Chondrocyte (in vitro differentiated cells): ENCODE measurements around the gene RXRG. TPM values are rescaled to one million over a fixed set of nuclear protein-coding genes. Genes with fewer than 3 reads are reported as not detected.

Experiments
- DNase-seq: peaks from one replicate; pipeline ENCODE4 v3.0.0; 2021; ENCODE audit warnings: mixed read lengths, low spot score
- H3K27ac Mint-ChIP-seq: one replicate; pipeline ENCODE4 v1.8.0; 2021; ENCODE audit warnings: mild to moderate bottlenecking, moderate library complexity, mixed read lengths; ENCODE audit not compliant: unreplicated experiment
- H3K27me3 Mint-ChIP-seq: 2 replicates; pipeline ENCODE4 v1.8.0; 2021; ENCODE audit warnings: low read depth, mixed read lengths
- H3K36me3 Mint-ChIP-seq: 2 replicates; pipeline ENCODE4 v1.8.0; 2021; ENCODE audit warnings: low read depth, mixed read lengths
- H3K4me1 Mint-ChIP-seq: 2 replicates; pipeline ENCODE4 v1.8.0; 2021; ENCODE audit warnings: low read depth, mild to moderate bottlenecking, mixed read lengths
- H3K4me3 Mint-ChIP-seq: one replicate; pipeline ENCODE4 v1.8.0; 2021; ENCODE audit warnings: mild to moderate bottlenecking, moderate library complexity, mixed read lengths; ENCODE audit not compliant: unreplicated experiment
- H3K9me3 Mint-ChIP-seq: 2 replicates; pipeline ENCODE4 v1.8.0; 2021; ENCODE audit warnings: low read depth, mixed read lengths
- CTCF ChIP-seq: fragments of 200-600 bp; sonication (generic); IDR thresholded peaks from 2 replicates; pipeline ENCODE4 v1.5.0; 2021; ENCODE audit warnings: antibody characterized with exemption, mild to moderate bottlenecking, moderate library complexity
- total RNA-seq: library from RNA; stranded (reverse); gene quantifications from 3 replicates; pipeline ENCODE4 v1.2.1, GENCODE V29; 2021

RXRG gene
- total RNA-seq, 1 donor from 2014 or later, result not detected

GRCh38 chr1:165395901-165396300, 49.0 kb downstream of the RXRG start:
- DNase-seq, result no peak
- TF ChIP-seq CTCF, result no peak
- Mint-ChIP-seq H3K27me3 (peaks cover 40% of the 10 kb centered on the region), H3K4me3 (no peak overlapping the region), H3K27ac (no peak overlapping the region), H3K9me3 (no peaks in the 10 kb centered on the region), H3K36me3 (no peaks in the 10 kb centered on the region), H3K4me1 (peaks cover 8% of the 10 kb centered on the region)

- H3K4me1 Mint-ChIP-seq, result peaks cover 8% of the 10 kb centered on the region
- H3K27me3 Mint-ChIP-seq, result peaks cover 40% of the 10 kb centered on the region
- no peaks in the 10 kb centered on the region for H3K9me3 Mint-ChIP-seq
- no peak overlapping the region for H3K27ac Mint-ChIP-seq
- TF ChIP-seq CTCF, result no peak
- DNase-seq, result no peak
- no peaks in the 10 kb centered on the region for H3K36me3 Mint-ChIP-seq
- no peak overlapping the region for H3K4me3 Mint-ChIP-seq
Measured at GRCh38 chr1:165395478-165395877, 49.4 kb downstream of the RXRG start.

- Mint-ChIP-seq H3K27ac (no peak overlapping the region), H3K9me3 (no peaks in the 10 kb centered on the region), H3K4me3 (peak overlapping the region; percentile 31), H3K4me1 (peaks cover 8% of the 10 kb centered on the region), H3K36me3 (no peaks in the 10 kb centered on the region), H3K27me3 (peaks cover 52% of the 10 kb centered on the region)
- peak; percentile 99 for TF ChIP-seq CTCF
- no peak for DNase-seq
Measured at GRCh38 chr1:165392634-165393571, 52.0 kb downstream of the RXRG start.

GRCh38 chr1:165389609-165390008, 55.3 kb downstream of the RXRG start:
- Mint-ChIP-seq H3K4me1 (peaks cover 8% of the 10 kb centered on the region), H3K36me3 (no peaks in the 10 kb centered on the region), H3K9me3 (no peaks in the 10 kb centered on the region), H3K27ac (no peak overlapping the region), H3K27me3 (peaks cover 77% of the 10 kb centered on the region), H3K4me3 (no peak overlapping the region)
- no peak for TF ChIP-seq CTCF
- no peak for DNase-seq

- Mint-ChIP-seq H3K36me3 (no peaks in the 10 kb centered on the region), H3K27ac (no peak overlapping the region), H3K4me3 (no peak overlapping the region)
Measured at GRCh38 chr1:165387961-165388360, 57.0 kb downstream of the RXRG start.

More at GRCh38 chr1:165387961-165388360, 57.0 kb downstream of the RXRG start:
- Mint-ChIP-seq H3K9me3 (no peaks in the 10 kb centered on the region), H3K27me3 (peaks cover 79% of the 10 kb centered on the region), H3K4me1 (peaks cover 3% of the 10 kb centered on the region)
- no peak for DNase-seq
- TF ChIP-seq CTCF, result no peak
